GM12878 (cell line): ENCODE results near the gene UNC50. TPM values are rescaled to one million over a fixed set of nuclear protein-coding genes. Genes with fewer than 3 reads are reported as not detected.

ENCODE experiments used
- ATAC-seq: fragments of 200-7000 bp; cut with Tn5 transposase; 3 replicates; pipeline ENCODE4 v1.9.1; 2020; ENCODE audit warnings: mild to moderate bottlenecking, moderate library complexity
- BruUV-seq: library from RNA; stranded (reverse); fragments of 400-500 nt; replicated peaks from 2 replicates; lab custom pipeline; 2021; lab: Mats Ljungman, UMichigan
- CTCF ChIA-PET: fragments of 300-600 bp; sonication (Branson Sonifier 250); formaldehyde crosslinking; extraction: SDS; loops from one replicate; lab custom pipeline; 2021; ENCODE audit warnings: inconsistent platforms; lab: Yijun Ruan, JAX
- POLR2A ChIA-PET: fragments of 350-600 bp; formaldehyde crosslinking; extraction: SDS; loops from one replicate; lab custom pipeline; 2021; ENCODE audit warnings: inconsistent platforms; lab: Charles Lee
- RAD21 ChIA-PET: fragments of 300-600 bp; sonication (Branson Sonifier 250); formaldehyde crosslinking; loops from one replicate; lab custom pipeline; 2023; ENCODE audit warnings: antibody characterized with exemption; ENCODE audit not compliant: unreplicated experiment; lab: Charles Lee
- SMC1A ChIA-PET: fragments of 300-600 bp; sonication (Branson Sonifier 250); formaldehyde crosslinking; loops from one replicate; lab custom pipeline; 2023; ENCODE audit not compliant: unreplicated experiment, uncharacterized antibody; lab: Charles Lee
- DNase-seq: peaks from one replicate; pipeline ENCODE4 v3.0.0-alpha.2; 2011; ENCODE audit warnings: low read depth, low spot score
- FAIRE-seq: peaks from 3 replicates; lab custom pipeline; 2011; peaks lifted over from hg19 to GRCh38; lab: Jason Lieb, UNC
- H2AFZ ChIP-seq: 2 replicates; pipeline ENCODE4 v1.6.0; 2011; ENCODE audit warnings: low read depth, low read length, control low read depth; ENCODE audit not compliant: control insufficient read depth
- H3K27ac ChIP-seq: 2 replicates; pipeline ENCODE4 v1.5.1; 2011; ENCODE audit warnings: control low read depth; ENCODE audit not compliant: control insufficient read depth, insufficient read depth
- H3K27me3 ChIP-seq, 2 experiments: replicated peaks in 1 of 2; 2 replicates each; pipeline versions ENCODE4 v1.6.0 to v1.6.1; 2011; ENCODE audit warnings: low read length in 1 of 2; ENCODE audit not compliant: control insufficient read depth in 2 of 2, insufficient read depth in 2 of 2
- H3K36me3 ChIP-seq, 2 experiments: 2 replicates each; pipeline ENCODE4 v1.5.1; 2011; ENCODE audit warnings: low read length in 1 of 2; ENCODE audit not compliant: control insufficient read depth in 2 of 2, insufficient read depth in 2 of 2
- H3K4me1 ChIP-seq: 2 replicates; pipeline ENCODE4 v1.6.1; 2011; ENCODE audit warnings: mild to moderate bottlenecking, low read length, moderate library complexity, mixed read lengths; ENCODE audit not compliant: control insufficient read depth, insufficient read depth
- H3K4me2 ChIP-seq: 2 replicates; pipeline ENCODE4 v1.6.0; 2011; ENCODE audit warnings: control low read depth; ENCODE audit not compliant: control insufficient read depth, insufficient read depth
- H3K4me3 ChIP-seq: fragments of 200-600 bp; sonication (generic); 2 replicates; pipeline ENCODE4 v1.5.1; 2016
- H3K79me2 ChIP-seq: 2 replicates; pipeline ENCODE4 v1.6.0; 2011; ENCODE audit warnings: low read length; ENCODE audit not compliant: control insufficient read depth, insufficient read depth
- H3K9ac ChIP-seq: 2 replicates; pipeline ENCODE4 v1.8.0; 2011; ENCODE audit warnings: low read length, control low read depth, mixed read lengths; ENCODE audit not compliant: control insufficient read depth, insufficient read depth
- H3K9me3 ChIP-seq: replicated peaks from 3 replicates; pipeline ENCODE4 v1.5.1; 2011; ENCODE audit warnings: mild to moderate bottlenecking, low read length; ENCODE audit not compliant: control insufficient read depth, insufficient read depth
- H4K20me1 ChIP-seq: 2 replicates; pipeline ENCODE4 v1.6.0; 2011; ENCODE audit not compliant: control insufficient read depth, insufficient read depth
- FOXK2 ChIP-seq: fragments of 450-650 bp; IDR thresholded peaks from 2 replicates; pipeline ENCODE4 v1.6.1; 2017; ENCODE audit warnings: mild to moderate bottlenecking, moderate library complexity
- IRF3 ChIP-seq: fragments of 450-650 bp; IDR thresholded peaks from 2 replicates; pipeline ENCODE4 v1.6.1; 2014; ENCODE audit warnings: mild to moderate bottlenecking
- MYC ChIP-seq: IDR thresholded peaks from 2 replicates; pipeline ENCODE4 v1.6.1; 2011; ENCODE audit warnings: mild to moderate bottlenecking, low read length, moderate library complexity, inconsistent platforms; ENCODE audit not compliant: insufficient read depth, insufficient replicate concordance, insufficient read length, severe bottlenecking
- NFIC ChIP-seq: IDR thresholded peaks from 2 replicates; pipeline ENCODE4 v1.6.1; 2012; ENCODE audit warnings: low read depth, mild to moderate bottlenecking, inconsistent platforms, low read length, moderate library complexity
- NKRF ChIP-seq: fragments of 450-650 bp; conservative IDR thresholded peaks from 2 replicates; pipeline ENCODE4 v1.6.1; 2017; ENCODE audit warnings: mild to moderate bottlenecking, moderate library complexity
- NR2F1 ChIP-seq: fragments of 450-650 bp; conservative IDR thresholded peaks from 2 replicates; pipeline ENCODE4 v1.6.1; 2017; ENCODE audit warnings: mild to moderate bottlenecking
- PKNOX1 ChIP-seq: fragments of 450-650 bp; IDR thresholded peaks from 2 replicates; pipeline ENCODE4 v1.6.1; 2016; ENCODE audit warnings: mild to moderate bottlenecking
- SKIL ChIP-seq: fragments of 450-650 bp; IDR thresholded peaks from 2 replicates; pipeline ENCODE4 v1.6.1; 2017; ENCODE audit warnings: mild to moderate bottlenecking, low read depth, inconsistent platforms; ENCODE audit not compliant: poor library complexity, severe bottlenecking
- SREBF1 ChIP-seq: IDR thresholded peaks from 2 replicates; pipeline ENCODE4 v1.6.1; 2012; ENCODE audit warnings: mild to moderate bottlenecking, low read length
- SREBF2 ChIP-seq: IDR thresholded peaks from 2 replicates; pipeline ENCODE4 v1.6.1; 2012; ENCODE audit warnings: mild to moderate bottlenecking, low read length
- TCF7 ChIP-seq: IDR thresholded peaks from 2 replicates; pipeline ENCODE4 v1.6.1; 2014; ENCODE audit warnings: antibody characterized with exemption, borderline replicate concordance
- USF1 ChIP-seq: IDR thresholded peaks from 2 replicates; pipeline ENCODE4 v1.6.1; 2011; ENCODE audit warnings: borderline replicate concordance, low read depth, mild to moderate bottlenecking, moderate library complexity, mixed read lengths, low read length; ENCODE audit not compliant: insufficient read depth; ENCODE audit errors: extremely low read length
- ZNF207 ChIP-seq: fragments of 450-650 bp; IDR thresholded peaks from 2 replicates; pipeline ENCODE4 v1.6.1; 2014; ENCODE audit warnings: antibody characterized with exemption, mild to moderate bottlenecking, borderline replicate concordance
- ZNF24 ChIP-seq: fragments of 450-650 bp; IDR thresholded peaks from 2 replicates; pipeline ENCODE4 v1.6.1; 2017; ENCODE audit warnings: antibody characterized with exemption, mild to moderate bottlenecking
- WGBS: methylation state at CpG from one replicate; pipeline ENCODE4 v1.1.6; 2016; ENCODE audit warnings: low lambda C conversion rate; ENCODE audit not compliant: insufficient replicate concordance, insufficient coverage; ENCODE audit errors: missing lambda C conversion rate; 5-methylcytosine and 5-hydroxymethylcytosine counted together
- in situ Hi-C: fragments of 300-500 bp; cut with MboI; formaldehyde crosslinking; loops from 9 replicates; pipeline ENCODE4 v1.14.3; 2018; ENCODE audit warnings: mixed read lengths
- intact Hi-C: fragments of 100-400 bp; cut with micrococcal nuclease; formaldehyde crosslinking; loops from one replicate; pipeline ENCODE4 v1.14.2; 2022; ENCODE audit not compliant: unreplicated experiment
- polyA plus RNA-seq, 11 experiments: library from polyadenylated mRNA; depleted of rRNA in 4 of 11; unstranded in 6 of 11; stranded (reverse) in 5 of 11; fragments of >200 nt; fragmentation: Nextera tagmentation in 4 of 11; fragmentation: Illumina TruSeq in 1 of 11; extraction: Ambion mirVana in 4 of 11; extraction: Trizol in 1 of 11; gene quantifications; 1 replicate in 1 of 11; 2 replicates in 10 of 11; pipeline versions ENCODE4 v1.2.1 to v1.2.3, GENCODE V29; 2011 to 2016; ENCODE audit warnings: inconsistent platforms in 2 of 11, missing spikeins in 2 of 11, low read depth in 1 of 11
- total RNA-seq, 4 experiments: library from RNA; depleted of rRNA in 3 of 4; stranded (reverse); fragments of >200 nt in 3 of 4; fragmentation: Illumina TruSeq in 1 of 4; extraction: Trizol in 1 of 4; gene quantifications; 2 replicates each; pipeline versions ENCODE4 v1.2.1 to v1.2.3, GENCODE V29; 2013 to 2021

Gene UNC50
- total and polyA plus RNA-seq, 10 of the 15 experiments (the other 5 are each of a cell fraction or from before 2014, with no cell fraction given), result 25.5 to 76.3 (median 37.8) TPM

GRCh38 chr2:98583816-98584618 lies 24.4 kb upstream of the UNC50 start:
- no peaks in the 10 kb centered on the region for H3K79me2 ChIP-seq
- no peaks in the 10 kb centered on the region for H3K9me3 ChIP-seq
- CTCF ChIA-PET, result interaction anchor here (1.1 to 1.2 kb wide), 2 partner anchors 15 to 17 kb away, joined by 3 to 4 read pairs; no protein-coding TSS in a partner anchor
- H3K27ac ChIP-seq, result no peak overlapping the region
- no peaks in the 10 kb centered on the region for H3K27me3 ChIP-seq
- no peak for ATAC-seq
- SMC1A ChIA-PET, result interaction anchor here (0.8 kb wide), 1 partner anchor 123 kb away, joined by 3 read pairs; no protein-coding TSS in a partner anchor
- peaks cover 8% of the 10 kb centered on the region; the same call in 1 of the 2 replicates for H3K4me1 ChIP-seq
- BruUV-seq, result no TSS peak
- intact Hi-C loops, result loop anchor here (10.0 kb wide), 1 partner anchor 481 kb away; no protein-coding TSS in a partner anchor
- H3K4me3 ChIP-seq, result no peak overlapping the region
- H3K36me3 ChIP-seq, result peaks cover 28 to 31% of the 10 kb centered on the region in 2 experiments
- no peak overlapping the region for H3K9ac ChIP-seq
- 80% methylated on average over 10 of the region's 10 CpGs for WGBS
- POLR2A ChIA-PET, result no interaction called here
- RAD21 ChIA-PET, result interaction anchor here (0.9 kb wide), 1 partner anchor 14 kb away, joined by 5 read pairs; no protein-coding TSS in a partner anchor
- H3K4me2 ChIP-seq, result no peak overlapping the region
- FAIRE-seq, result no peak
- H4K20me1 ChIP-seq, result no peaks in the 10 kb centered on the region; the same call in 1 of the 2 replicates
- in situ Hi-C loops, result no loop called here
- no peak for DNase-seq
- H2AFZ ChIP-seq, result no peak overlapping the region
- TF ChIP-seq TCF7, result no peak
- no peak for TF ChIP-seq SKIL
- no peak for TF ChIP-seq SREBF1
- TF ChIP-seq ZNF24, result no peak
- no peak for TF ChIP-seq NFIC
- no peak for TF ChIP-seq MYC
- no peak for TF ChIP-seq PKNOX1
- no peak for TF ChIP-seq FOXK2
- no peak for TF ChIP-seq NKRF
- no peak for TF ChIP-seq SREBF2
- no peak for TF ChIP-seq USF1
- no peak for TF ChIP-seq ZNF207
- no peak for TF ChIP-seq NR2F1
- no peak for TF ChIP-seq IRF3
